Keratinocyte (primary cell): ENCODE results near the gene FYB1. TPM values are rescaled to one million over a fixed set of nuclear protein-coding genes. Genes with fewer than 3 reads are reported as not detected.

Source experiments
- DNase-seq: peaks from one replicate; pipeline ENCODE4 v3.0.0-alpha.2; 2011; ENCODE audit warnings: low read depth, missing footprints, low spot score
- FAIRE-seq: peaks from 2 replicates; lab custom pipeline; 2011; peaks lifted over from hg19 to GRCh38; lab: Jason Lieb, UNC
- H2AFZ ChIP-seq: 2 replicates; pipeline ENCODE4 v1.6.0; 2012; ENCODE audit warnings: low read length, control low read depth, inconsistent platforms; ENCODE audit not compliant: control insufficient read depth
- H3K27ac ChIP-seq: 2 replicates; pipeline ENCODE4 v1.5.1; 2011; ENCODE audit warnings: low read length; ENCODE audit not compliant: control insufficient read depth, insufficient read depth
- H3K27me3 ChIP-seq: 3 replicates; pipeline ENCODE4 v1.6.0; 2011; ENCODE audit warnings: low read length; ENCODE audit not compliant: control insufficient read depth, insufficient read depth; ENCODE audit errors: extremely low read depth
- H3K36me3 ChIP-seq, 2 experiments: 2 replicates in 1 of 2; 3 replicates in 1 of 2; pipeline ENCODE4 v1.5.1; 2011; ENCODE audit warnings: low read length in 2 of 2, mild to moderate bottlenecking in 1 of 2; ENCODE audit not compliant: control insufficient read depth in 2 of 2, insufficient read depth in 2 of 2; ENCODE audit errors: extremely low read depth in 1 of 2
- H3K4me1 ChIP-seq: 3 replicates; pipeline ENCODE4 v1.5.1; 2011; ENCODE audit warnings: low read length; ENCODE audit not compliant: control insufficient read depth, insufficient read depth; ENCODE audit errors: extremely low read depth
- H3K4me2 ChIP-seq: 3 replicates; pipeline ENCODE4 v1.6.0; 2011; ENCODE audit warnings: low read depth, low read length; ENCODE audit not compliant: control insufficient read depth, insufficient read depth; ENCODE audit errors: extremely low read depth
- H3K4me3 ChIP-seq, 3 experiments: fragments of 200-600 bp in 1 of 3; sonication (generic) in 1 of 3; 2 replicates in 2 of 3; 3 replicates in 1 of 3; pipeline ENCODE4 v1.5.1; 2011 to 2016; ENCODE audit warnings: low read length in 3 of 3, mild to moderate bottlenecking in 3 of 3, control low read depth in 2 of 3, inconsistent platforms in 1 of 3, low read depth in 1 of 3, mixed read lengths in 1 of 3, mixed run types in 1 of 3, moderate library complexity in 1 of 3; ENCODE audit not compliant: control insufficient read depth in 2 of 3, insufficient read depth in 2 of 3; ENCODE audit errors: extremely low read depth in 1 of 3
- H3K79me2 ChIP-seq: 2 replicates; pipeline ENCODE4 v1.6.0; 2012; ENCODE audit warnings: low read length; ENCODE audit not compliant: control insufficient read depth, insufficient read depth
- H3K9ac ChIP-seq: 3 replicates; pipeline ENCODE4 v1.6.0; 2011; ENCODE audit warnings: low read length; ENCODE audit not compliant: control insufficient read depth, insufficient read depth; ENCODE audit errors: extremely low read depth
- H3K9me1 ChIP-seq: 3 replicates; pipeline ENCODE4 v1.6.0; 2011; ENCODE audit warnings: low read length; ENCODE audit not compliant: control insufficient read depth, insufficient read depth; ENCODE audit errors: extremely low read depth
- H3K9me3 ChIP-seq: 2 replicates; pipeline ENCODE4 v1.5.1; 2012; ENCODE audit warnings: low read depth, low read length; ENCODE audit not compliant: control insufficient read depth
- H4K20me1 ChIP-seq: 3 replicates; pipeline ENCODE4 v1.6.0; 2011; ENCODE audit warnings: low read length; ENCODE audit not compliant: control insufficient read depth, insufficient read depth; ENCODE audit errors: extremely low read depth
- CTCF ChIP-seq, 3 experiments: IDR thresholded peaks in 1 of 3; conservative IDR thresholded peaks in 1 of 3; optimal IDR thresholded peaks in 1 of 3; 2 replicates in 2 of 3; 3 replicates in 1 of 3; pipeline versions ENCODE3 to v1.5.1; 2011; ENCODE audit warnings: low read length in 3 of 3, mild to moderate bottlenecking in 3 of 3, moderate library complexity in 2 of 3, control low read depth in 1 of 3, inconsistent platforms in 1 of 3; ENCODE audit not compliant: insufficient read depth in 2 of 3; ENCODE audit errors: extremely low read depth in 1 of 3
- EZH2 ChIP-seq: IDR thresholded peaks from one replicate; pipeline ENCODE4 v1.6.1; 2012; ENCODE audit warnings: inconsistent platforms, mild to moderate bottlenecking, low read length, moderate library complexity
- dilution Hi-C: fragments of 300-500 bp; cut with MboI; formaldehyde crosslinking; loops from one replicate; pipeline ENCODE4 v1.7.0; 2020; ENCODE audit warnings: low sequenced_read_pairs; ENCODE audit not compliant: extremely low pct_ligation_motif_present
- polyA plus RNA-seq, 5 experiments: library from polyadenylated mRNA; depleted of rRNA in 3 of 5; stranded (reverse) in 3 of 5; stranded (forward) in 1 of 5; unstranded in 1 of 5; fragments of >200 nt; gene quantifications; 1 replicate in 1 of 5; 2 replicates in 3 of 5; 3 replicates in 1 of 5; pipeline versions ENCODE4 v1.2.1 to v1.2.3, GENCODE V29; 2011 to 2012; ENCODE audit warnings: missing spikeins in 2 of 5, low read depth in 1 of 5, low replicate concordance in 1 of 5

Gene FYB1
- polyA plus RNA-seq, 1 donor (not counting 4 experiments of a cell fraction or from before 2014, with no cell fraction given): 0.29 TPM

GRCh38 chr5:39226558-39226957 lies 7.2 kb upstream of the FYB1 start:
- Histone ChIP-seq H3K9me1 (no peaks in the 10 kb centered on the region), H4K20me1 (no peaks in the 10 kb centered on the region), H3K9ac (no peak overlapping the region), H3K27ac (no peak overlapping the region), H3K4me3 (no peak overlapping the region), H3K36me3 (no peaks in the 10 kb centered on the region), H3K4me2 (no peak overlapping the region), H3K9me3 (no peaks in the 10 kb centered on the region), H3K4me1 (peaks cover 13% of the 10 kb centered on the region), H3K27me3 (no peaks in the 10 kb centered on the region), H3K79me2 (no peaks in the 10 kb centered on the region), H2AFZ (no peak overlapping the region)
- no peak for TF ChIP-seq EZH2
- TF ChIP-seq CTCF (optimal IDR thresholded peaks at IDR 0.05 in 1 of 3, IDR thresholded peaks at IDR 0.05 in 1 of 3, conservative IDR thresholded peaks at IDR 0.05 in 1 of 3; ENCODE audit: extremely low read depth in 1 of 3, insufficient read depth in 2 of 3, low read length in 3 of 3): no peak
- dilution Hi-C loops: no loop called here
- DNase-seq (no peak), FAIRE-seq (no peak)

DNA sequence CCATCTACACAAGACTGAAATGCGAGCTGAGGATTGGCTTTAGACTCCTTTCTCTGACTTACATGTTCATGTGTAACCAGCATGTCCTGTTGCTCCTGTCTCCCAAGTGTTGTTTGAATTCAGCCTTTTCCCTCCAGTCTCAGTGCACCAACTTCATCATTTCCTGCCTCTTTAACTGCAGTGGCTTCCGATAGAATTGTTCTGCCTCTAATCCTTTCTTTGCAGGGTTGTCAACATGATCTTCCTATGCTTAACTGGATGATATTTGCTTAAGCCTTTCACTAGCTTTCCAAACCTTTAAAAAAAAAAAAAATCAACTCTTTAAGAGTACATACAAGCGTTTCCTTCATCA lies 6.7 kb upstream of the FYB1 start:
- no peak for FAIRE-seq
- TF ChIP-seq CTCF (optimal IDR thresholded peaks at IDR 0.05 in 1 of 3, IDR thresholded peaks at IDR 0.05 in 1 of 3, conservative IDR thresholded peaks at IDR 0.05 in 1 of 3; ENCODE audit: extremely low read depth in 1 of 3, insufficient read depth in 2 of 3, low read length in 3 of 3): no peak
- no peak for TF ChIP-seq EZH2
- no peaks in the 10 kb centered on the region for H3K79me2 ChIP-seq

More for the DNA sequence above, 6.7 kb upstream of the FYB1 start:
- Histone ChIP-seq H3K4me2 (no peak overlapping the region), H3K9ac (no peak overlapping the region), H4K20me1 (no peaks in the 10 kb centered on the region), H3K36me3 (no peaks in the 10 kb centered on the region), H3K27ac (no peak overlapping the region), H3K4me3 (no peak overlapping the region), H3K9me3 (no peaks in the 10 kb centered on the region), H2AFZ (no peak overlapping the region), H3K4me1 (peaks cover 11% of the 10 kb centered on the region), H3K27me3 (no peaks in the 10 kb centered on the region), H3K9me1 (no peaks in the 10 kb centered on the region)
- dilution Hi-C loops: no loop called here
- no peak for DNase-seq
